GM18907 (cell line): Measurements from ENCODE around the gene RAB8A.
A peak's percentile ranks its signal among the peaks of the same experiment; 100 is the strongest.

ENCODE experiments used
- ATAC-seq: cut with Tn5 transposase; IDR thresholded peaks from one replicate; pipeline ENCODE4 v1.9.1; 2021; ENCODE audit warnings: mild to moderate bottlenecking, moderate library complexity; ENCODE audit not compliant: unreplicated experiment

The RAB8A gene

DNA sequence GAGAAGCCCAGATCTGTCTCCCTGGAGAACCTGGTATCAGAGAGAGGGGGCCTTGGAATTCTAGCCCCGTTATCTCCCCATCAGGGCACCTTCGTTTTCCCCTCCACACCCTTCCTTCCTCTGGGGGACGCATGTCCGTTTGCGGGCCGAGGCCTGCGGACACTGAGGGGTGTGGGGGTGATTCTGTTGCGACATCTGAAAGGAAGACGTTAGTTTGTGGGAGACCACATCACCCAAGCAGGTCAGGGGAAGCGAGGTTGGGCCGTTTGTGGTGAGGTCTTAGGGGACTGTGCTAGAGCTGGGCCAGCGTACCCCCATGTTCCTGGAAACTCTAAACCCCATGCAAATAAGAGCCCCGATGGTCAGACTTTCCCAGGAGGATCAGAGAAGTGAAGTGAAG lies 28.1 kb downstream of the RAB8A start:
- peak; percentile 31 for ATAC-seq

DNA sequence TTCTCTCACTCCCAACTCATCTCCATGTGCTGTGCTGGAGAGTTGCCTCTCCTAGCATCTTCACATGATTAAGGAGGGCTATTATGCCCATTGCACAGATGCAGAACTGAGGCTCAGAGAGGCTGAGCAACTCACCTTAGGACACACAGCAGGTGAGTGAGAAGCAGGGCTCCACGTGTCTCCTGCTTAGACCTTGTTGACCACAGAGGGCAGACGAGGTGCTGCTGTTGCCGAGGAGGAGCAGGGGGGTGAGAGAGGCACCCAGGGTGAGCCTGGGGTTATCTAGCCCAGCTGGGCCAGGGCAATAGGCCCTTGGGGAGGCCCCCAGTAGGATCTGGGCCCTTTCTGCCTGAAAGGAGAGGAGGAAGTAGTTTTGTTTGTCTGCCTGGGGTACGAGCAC lies 29.4 kb downstream of the RAB8A start:
- peak; percentile 45 for ATAC-seq

DNA sequence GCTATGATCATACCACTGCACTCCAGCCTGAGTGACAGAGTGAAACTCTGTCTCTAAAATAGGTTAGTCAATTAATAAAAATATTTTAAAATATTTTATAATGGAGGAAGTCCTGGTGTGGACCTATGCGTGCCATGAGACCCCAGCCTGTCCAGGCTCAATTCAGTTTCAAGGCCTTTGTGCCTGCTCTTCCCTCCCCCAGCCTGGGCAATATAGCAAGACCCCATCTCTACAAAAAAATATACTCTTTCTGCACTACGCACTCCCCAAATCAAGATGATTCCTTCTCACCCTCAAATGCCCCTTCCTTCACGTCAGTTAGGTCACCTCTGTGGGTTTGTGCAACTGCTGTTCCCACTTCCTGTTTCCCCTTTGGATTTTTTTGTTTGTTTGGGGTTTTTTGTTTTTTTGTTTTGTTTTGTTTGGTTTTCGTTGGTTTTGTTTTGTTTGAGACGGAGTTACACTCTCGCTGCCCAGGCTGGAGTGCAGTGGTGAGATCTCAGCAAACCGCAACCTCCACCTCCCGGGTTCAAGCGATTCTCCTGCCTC lies 30.4 kb downstream of the RAB8A start:
- no peak for ATAC-seq

- peak; percentile 54 for ATAC-seq
Observed at GRCh38 chr19:16143399-16144215, 31.9 kb downstream of the RAB8A start, which contains the start of gene HSH2D. Gene HSH2D (plus strand): TSS chr19:16143685. CDS start chr19:16148751, 5,066 bp downstream.

DNA sequence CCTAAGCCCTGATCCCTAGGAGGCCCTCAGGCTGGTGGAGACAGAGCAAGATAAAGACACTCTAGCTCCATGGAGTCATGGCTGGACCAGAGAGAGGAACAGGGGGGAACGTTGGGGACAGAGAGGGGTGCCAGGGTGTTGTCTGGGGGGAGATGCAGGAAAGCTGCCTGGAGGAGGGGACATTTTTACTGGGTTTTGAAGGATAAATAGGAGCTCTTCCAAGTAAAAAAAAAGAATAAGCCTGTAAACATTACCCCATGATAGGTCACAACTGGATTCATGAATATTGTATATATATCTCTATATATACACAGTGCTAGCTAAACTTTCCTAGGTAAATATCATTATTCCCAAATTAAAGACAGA lies 32.5 kb downstream of the RAB8A start:
- ATAC-seq: no peak

- no peak for ATAC-seq
Observed at GRCh38 chr19:16146112-16146511, 34.4 kb downstream of the RAB8A start.

DNA sequence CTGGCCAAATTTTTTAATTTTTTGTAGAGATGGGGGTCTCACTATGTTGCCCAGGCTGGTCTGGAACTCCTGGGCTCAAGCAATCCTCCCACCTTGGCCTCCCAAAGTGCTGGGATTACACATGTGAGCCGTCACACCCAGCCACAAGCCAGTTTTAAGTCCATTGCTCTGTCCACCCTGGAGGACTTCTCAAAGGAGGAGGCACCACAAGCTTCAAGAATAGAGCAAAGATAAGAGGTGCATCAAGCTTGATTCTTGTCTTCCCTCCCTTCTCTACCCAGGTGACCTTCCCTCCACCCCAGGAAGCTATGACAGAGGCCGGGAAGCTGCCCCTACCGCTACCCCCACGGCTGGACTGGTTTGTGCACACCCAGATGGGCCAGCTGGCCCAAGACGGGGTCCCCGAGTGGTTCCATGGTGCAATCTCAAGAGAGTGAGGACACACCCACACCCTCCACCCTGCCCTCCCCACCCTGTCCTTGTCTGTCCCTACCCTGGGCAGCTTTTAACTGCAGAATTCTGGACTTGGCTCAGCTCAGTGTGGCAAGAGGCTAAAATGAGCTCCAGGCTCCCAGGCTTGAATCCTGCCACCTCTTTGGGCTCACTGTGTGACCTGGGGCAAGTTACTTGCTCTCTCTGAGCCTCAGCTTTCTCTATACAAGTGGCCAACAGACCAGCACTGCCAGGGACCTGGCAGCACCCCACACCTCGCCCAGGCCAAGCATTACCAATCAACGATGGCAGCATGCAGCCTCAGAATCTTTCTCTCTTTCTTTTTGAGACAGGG lies 36.9 kb downstream of the RAB8A start:
- no peak for ATAC-seq

DNA sequence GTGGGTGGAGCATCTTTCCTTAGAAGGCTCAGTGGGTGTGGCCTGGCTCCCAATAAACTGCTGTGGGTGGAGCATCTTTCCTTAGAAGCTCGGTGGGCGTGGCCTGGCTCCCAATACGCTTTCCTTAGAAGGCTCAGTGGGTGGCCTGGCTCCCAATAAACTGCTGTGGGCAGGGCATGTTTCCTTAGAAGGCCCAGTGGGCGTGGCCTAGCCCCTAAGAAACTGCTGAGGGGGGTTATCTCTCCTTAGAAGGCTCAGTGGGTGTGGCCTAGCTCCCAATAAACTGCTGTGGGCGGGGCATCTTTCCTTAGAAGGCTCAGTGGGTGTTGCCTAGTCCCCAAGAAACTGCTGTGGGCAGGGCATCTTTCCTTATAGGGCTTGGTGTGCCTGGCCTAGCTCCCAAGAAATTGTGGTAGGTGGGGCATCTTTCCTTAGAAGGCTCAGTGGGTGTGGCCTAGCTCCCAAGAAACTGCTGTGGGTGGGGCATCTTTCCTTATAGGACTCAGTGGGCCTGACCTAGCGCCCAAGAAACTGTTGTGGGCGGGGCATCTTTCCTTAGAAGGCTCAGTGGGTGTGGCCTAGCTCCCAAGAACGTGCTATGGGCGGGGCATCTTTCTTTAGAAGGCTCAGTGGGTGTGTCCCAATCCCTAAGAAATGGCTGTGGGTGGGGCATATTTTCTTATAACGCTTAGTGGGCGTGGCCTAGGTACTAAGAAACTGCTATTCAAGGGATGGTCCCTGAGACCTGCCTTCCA lies 42.1 kb downstream of the RAB8A start:
- ATAC-seq: no peak

GRCh38 chr19:16154557-16154956 lies 42.9 kb downstream of the RAB8A start:
- no peak for ATAC-seq

- ATAC-seq: no peak
Observed at GRCh38 chr19:16155128-16155527, 43.4 kb downstream of the RAB8A start.

- ATAC-seq: no peak
Observed at GRCh38 chr19:16156904-16157303, 45.2 kb downstream of the RAB8A start.

GRCh38 chr19:16157601-16158000 lies 45.9 kb downstream of the RAB8A start:
- no peak for ATAC-seq

GRCh38 chr19:16159655-16160054 lies 48.0 kb downstream of the RAB8A start:
- no peak for ATAC-seq

- ATAC-seq: no peak
Observed at GRCh38 chr19:16160445-16160942, 48.8 kb downstream of the RAB8A start.

- no peak for ATAC-seq
Observed at GRCh38 chr19:16160943-16161560, 49.4 kb downstream of the RAB8A start.

DNA sequence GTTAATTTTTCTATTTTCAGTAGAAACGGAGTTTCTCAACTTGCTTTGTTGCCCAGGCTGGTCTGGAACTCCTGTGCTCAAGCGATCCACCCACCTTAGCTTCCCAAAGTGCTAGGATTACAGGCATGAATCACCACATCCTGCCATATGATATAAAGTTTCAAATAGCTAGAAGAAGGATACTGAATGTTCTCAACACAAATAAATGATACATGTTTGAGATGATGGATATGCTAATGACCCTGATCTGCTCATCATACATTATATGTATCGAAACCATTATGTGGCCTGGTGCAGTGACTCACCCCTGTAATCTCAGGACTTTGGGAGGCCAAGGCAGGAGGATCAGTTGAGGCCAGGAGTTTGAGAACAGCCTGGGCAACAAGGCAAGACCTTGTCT lies 50.2 kb downstream of the RAB8A start:
- ATAC-seq: no peak

- ATAC-seq: no peak
Observed at GRCh38 chr19:16164222-16164890, 52.7 kb downstream of the RAB8A start.

GRCh38 chr19:16166417-16166816 lies 54.7 kb downstream of the RAB8A start:
- ATAC-seq: no peak

DNA sequence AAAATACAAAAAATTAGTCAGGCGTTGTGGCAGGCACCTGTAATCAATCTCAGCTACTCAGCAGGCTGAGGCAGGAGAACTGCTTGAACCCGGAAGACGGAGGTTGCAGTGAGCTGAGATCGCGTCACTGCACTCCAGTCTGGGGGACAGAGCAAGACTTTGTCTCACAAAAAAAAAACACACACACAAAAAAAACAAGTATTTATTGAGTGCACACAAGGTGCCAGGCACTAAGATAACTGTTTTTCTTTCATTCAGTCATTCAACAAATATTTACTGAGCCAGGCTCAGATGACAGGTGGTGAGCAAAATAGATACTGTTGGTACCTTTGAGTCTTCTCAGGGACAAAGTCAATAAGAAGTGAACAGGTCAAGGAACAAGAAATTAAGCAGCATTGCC lies 55.4 kb downstream of the RAB8A start:
- no peak for ATAC-seq
